GM18502 (cell line): Measurements from ENCODE around the gene PCYT2.
A peak's percentile ranks its signal among the peaks of the same experiment; 100 is the strongest.
"Not testable (repeated sequence)": the region's sequence is repeated elsewhere in the genome, so short reads cannot be mapped to it uniquely, and the experiment has no call there.

ENCODE experiments used
- ATAC-seq: cut with Tn5 transposase; IDR thresholded peaks from one replicate; pipeline ENCODE4 v1.9.1; 2021; ENCODE audit warnings: mild to moderate bottlenecking; ENCODE audit not compliant: unreplicated experiment, poor library complexity

Gene PCYT2

GRCh38 chr17:81911277-81911961 is at the start of gene PCYT2:
Gene PCYT2, minus strand, starts transcription at chr17:81911399. Its CDS starts 44 bp downstream, at chr17:81911355.
- peak; percentile 75 for ATAC-seq

GRCh38 chr17:81960130-81960958 is 49.1 kb upstream of the PCYT2 start:
- no peak for ATAC-seq

GRCh38 chr17:81959362-81960129 is 48.3 kb upstream of the PCYT2 start:
- ATAC-seq, result peak; percentile 68

GRCh38 chr17:81958633-81959342 is 47.6 kb upstream of the PCYT2 start:
- no peak for ATAC-seq

GRCh38 chr17:81957691-81958432 is 46.7 kb upstream of the PCYT2 start:
- ATAC-seq, result no peak

GRCh38 chr17:81956607-81957589 is 45.7 kb upstream of the PCYT2 start:
- ATAC-seq, result no peak

GRCh38 chr17:81955756-81956544 is 44.8 kb upstream of the PCYT2 start:
- ATAC-seq, result no peak

- no peak for ATAC-seq
These were observed 44.0 kb upstream of the PCYT2 start for GRCh38 chr17:81955058-81955681.

GRCh38 chr17:81954131-81955057 is 43.2 kb upstream of the PCYT2 start:
- ATAC-seq, result no peak

- ATAC-seq, result not testable (repeated sequence)
These were observed 42.2 kb upstream of the PCYT2 start for GRCh38 chr17:81953443-81953842.

- ATAC-seq, result no peak
These were observed 41.6 kb upstream of the PCYT2 start for GRCh38 chr17:81952792-81953228.

GRCh38 chr17:81951785-81952684 is 40.8 kb upstream of the PCYT2 start:
- no peak for ATAC-seq

- no peak for ATAC-seq
These were observed 39.3 kb upstream of the PCYT2 start for GRCh38 chr17:81950501-81950900.

- no peak for ATAC-seq
These were observed 37.6 kb upstream of the PCYT2 start for GRCh38 chr17:81948635-81949378.
